Right hindlimb (tissue), 1 donor: ENCODE results near the gene OR13C8.

Source experiments
- DNase-seq: peaks from one replicate; pipeline ENCODE4 v3.0.0-alpha.2; 2018

The OR13C8 gene

GRCh38 chr9:104617418-104617817 lies 48.5 kb downstream of the OR13C8 start:
- no peak for DNase-seq

GRCh38 chr9:104618104-104618503 lies 49.1 kb downstream of the OR13C8 start, which contains the start of gene OR13C9:
TSS of gene OR13C9 (minus strand) at chr9:104618204. CDS start at chr9:104618204, 0 bp downstream.
- no peak for DNase-seq
